ENCODE data around the gene LCNL1. TPM values are rescaled to one million over a fixed set of nuclear protein-coding genes. Genes with fewer than 3 reads are reported as not detected.

LCNL1 gene
- total RNA-seq, 1 experiment from 2014 or later: 0.82 TPM

GRCh38 chr9:137020771-137021567 lies 38.2 kb downstream of the LCNL1 start:
- intact Hi-C loops (cut with micrococcal nuclease; ENCODE audit: unreplicated experiment): no loop called here
- H3K27ac ChIP-seq (ENCODE audit: low read length): no peak overlapping the region
- POLR2A ChIA-PET: no interaction called here
- no peak overlapping the region for H3K4me3 ChIP-seq (ENCODE audit: low read depth in 2 of 2, low read length in 2 of 2)
- CTCF ChIA-PET: no interaction called here
- ATAC-seq: no peak
- DNase-seq (ENCODE audit: low read depth, low spot score): no peak
- in situ Hi-C loops (cut with HindIII; ENCODE audit: low pct_unique_long_range_greater_than_20kb, low sequenced_read_pairs): no loop called here
- peaks cover 13% of the 10 kb centered on the region for H3K4me1 ChIP-seq (ENCODE audit: control insufficient read depth, insufficient read depth, low read length)
- no TSS peak for BruUV-seq (replicated peaks)
- H3K27me3 ChIP-seq (ENCODE audit: control insufficient read depth, insufficient read depth, low read length): no peaks in the 10 kb centered on the region
- H3K36me3 ChIP-seq (ENCODE audit: control insufficient read depth, insufficient read depth, low read length): no peaks in the 10 kb centered on the region
- TF ChIP-seq SIN3A (IDR thresholded peaks at IDR 0.05; ENCODE audit: borderline replicate concordance, insufficient read depth, low read depth, low read length) (no peak), REST (IDR thresholded peaks at IDR 0.05; ENCODE audit: insufficient read depth in 1 of 2, low read depth in 2 of 2, low read length in 1 of 2) (no peak), CTCF (IDR thresholded peaks at IDR 0.05) (no peak), POLR2AphosphoS5 (IDR thresholded peaks at IDR 0.05; ENCODE audit: low read depth, low read length) (no peak), TCF7L2 (IDR thresholded peaks at IDR 0.05; ENCODE audit: low read depth, low read length) (no peak)
- H3K9me3 ChIP-seq (ENCODE audit: control insufficient read depth, insufficient read depth, low read depth, low read length): no peaks in the 10 kb centered on the region

- H3K4me1 ChIP-seq (ENCODE audit: control insufficient read depth, insufficient read depth, low read length): peaks cover 15% of the 10 kb centered on the region
- intact Hi-C loops (cut with micrococcal nuclease; ENCODE audit: unreplicated experiment): no loop called here
- no peak overlapping the region for H3K27ac ChIP-seq (ENCODE audit: low read length)
- no peaks in the 10 kb centered on the region for H3K27me3 ChIP-seq (ENCODE audit: control insufficient read depth, insufficient read depth, low read length)
- BruUV-seq (replicated peaks): no TSS peak
- DNase-seq (ENCODE audit: low read depth, low spot score): no peak
- in situ Hi-C loops (cut with HindIII; ENCODE audit: low pct_unique_long_range_greater_than_20kb, low sequenced_read_pairs): no loop called here
- ChIA-PET POLR2A (no interaction called here), CTCF (no interaction called here)
- no peaks in the 10 kb centered on the region for H3K36me3 ChIP-seq (ENCODE audit: control insufficient read depth, insufficient read depth, low read length)
- H3K4me3 ChIP-seq (ENCODE audit: low read depth in 2 of 2, low read length in 2 of 2): no peak overlapping the region
- TF ChIP-seq POLR2AphosphoS5 (IDR thresholded peaks at IDR 0.05; ENCODE audit: low read depth, low read length) (no peak), REST (IDR thresholded peaks at IDR 0.05; ENCODE audit: insufficient read depth in 1 of 2, low read depth in 2 of 2, low read length in 1 of 2) (no peak), CTCF (IDR thresholded peaks at IDR 0.05) (no peak), TCF7L2 (IDR thresholded peaks at IDR 0.05; ENCODE audit: low read depth, low read length) (no peak), SIN3A (IDR thresholded peaks at IDR 0.05; ENCODE audit: borderline replicate concordance, insufficient read depth, low read depth, low read length) (no peak)
- no peak for ATAC-seq
- H3K9me3 ChIP-seq (ENCODE audit: control insufficient read depth, insufficient read depth, low read depth, low read length): no peaks in the 10 kb centered on the region
Measured at GRCh38 chr9:137021568-137021978, 38.8 kb downstream of the LCNL1 start.

Data from Panc1 (cell line).